Measurements from ENCODE around the gene GMDS. TPM values are rescaled to one million over a fixed set of nuclear protein-coding genes. Genes with fewer than 3 reads are reported as not detected.

GMDS gene
- total RNA-seq, 1 experiment from 2014 or later: 27.6 TPM

GRCh38 chr6:2119275-2119674 lies 126.1 kb downstream of the GMDS start:
- Histone ChIP-seq H3K4me1 (ENCODE audit: insufficient read depth, low read length) (no peaks in the 10 kb centered on the region), H2AFZ (ENCODE audit: low read length) (no peak overlapping the region), H4K5ac (ENCODE audit: insufficient read length, low read depth, low read length) (no peak overlapping the region), H3K9me3 (ENCODE audit: control insufficient read depth, low read depth, low read length) (no peaks in the 10 kb centered on the region), H3K79me2 (ENCODE audit: insufficient read depth, low read length) (no peaks in the 10 kb centered on the region), H4K91ac (ENCODE audit: insufficient read length, low read depth, low read length) (no peak overlapping the region), H2AK5ac (ENCODE audit: insufficient read length, low read length) (no peak overlapping the region), H4K20me1 (ENCODE audit: control insufficient read depth, insufficient read depth, insufficient read length) (no peaks in the 10 kb centered on the region), H2BK12ac (ENCODE audit: insufficient read length, low read depth, low read length) (no peak overlapping the region), H3K4me2 (ENCODE audit: insufficient read depth, insufficient read length, low read length) (no peak overlapping the region), H3K79me1 (ENCODE audit: insufficient read depth, low read depth, low read length, poor library complexity, severe bottlenecking) (no peaks in the 10 kb centered on the region), H3K27ac (ENCODE audit: insufficient read length, low read depth, low read length) (no peak overlapping the region), H3K4ac (ENCODE audit: low read depth, low read length) (no peak overlapping the region), H3T11ph (ENCODE audit: low read length) (no peak overlapping the region), H2BK20ac (ENCODE audit: low read depth, low read length, poor library complexity, severe bottlenecking) (no peak overlapping the region), H3K9ac (ENCODE audit: extremely low read depth, insufficient read length, low read length) (no peak overlapping the region), H2BK5ac (ENCODE audit: insufficient read length, low read length) (no peak overlapping the region), H3K23ac (ENCODE audit: insufficient read length, low read depth, low read length) (no peak overlapping the region), H2BK120ac (ENCODE audit: low read depth, low read length, poor library complexity, severe bottlenecking) (no peak overlapping the region), H3K14ac (ENCODE audit: insufficient read depth, low read length) (no peak overlapping the region), H4K8ac (replicated peaks; ENCODE audit: insufficient read length, low read depth, low read length) (no peak overlapping the region), H3K56ac (ENCODE audit: insufficient read length, low read depth, low read length) (no peak overlapping the region), H3K23me2 (ENCODE audit: insufficient read length, low read depth, low read length, poor library complexity, severe bottlenecking) (no peaks in the 10 kb centered on the region), H3K18ac (ENCODE audit: insufficient read length, low read depth, low read length) (no peak overlapping the region), H2BK15ac (ENCODE audit: low read depth, low read length) (no peak overlapping the region), H3K27me3 (ENCODE audit: insufficient read depth, low read length) (no peaks in the 10 kb centered on the region)
- Mint-ChIP-seq H3K27ac (no peak overlapping the region), H3K9me3 (no peaks in the 10 kb centered on the region), H3K4me1 (peaks cover 0 to 7% of the 10 kb centered on the region in 2 experiments; a peak in 2 of 4 replicates), H3K4me3 (no peak overlapping the region), H3K27me3 (ENCODE audit: low read depth) (no peaks in the 10 kb centered on the region; the same call in 1 of the 2 replicates), H3K36me3 (ENCODE audit: insufficient read depth in 1 of 3, low read depth in 3 of 3) (peaks cover 0 to 2% (median 0%) of the 10 kb centered on the region in 3 experiments; a peak in 1 of 7 replicates)
- TF ChIP-seq CTCF (conservative IDR thresholded peaks at IDR 0.05): no peak
- WGBS (ENCODE audit: extremely low coverage, insufficient read length, low lambda C conversion rate): 100% methylated on average over 1 of the region's 1 CpG
- no peak for DNase-seq
